K562 (cell line): ENCODE measurements around the gene WIPF2. TPM values are rescaled to one million over a fixed set of nuclear protein-coding genes. Genes with fewer than 3 reads are reported as not detected.
A peak's percentile ranks its signal among the peaks of the same experiment; 100 is the strongest.

Experiments
- ATAC-seq: fragments of 200-7000 bp; cut with Tn5 transposase; 3 replicates; pipeline ENCODE4 v1.9.1; 2020; ENCODE audit warnings: moderate library complexity
- BruUV-seq: library from RNA; stranded (reverse); fragments of 400-500 nt; replicated peaks from 2 replicates; lab custom pipeline; 2021; lab: Mats Ljungman, UMichigan
- CTCF ChIA-PET: fragments of 300-600 bp; formaldehyde crosslinking; extraction: SDS; loops from one replicate; lab custom pipeline; 2021; ENCODE audit warnings: low intra/inter-chr PET ratio; lab: Yijun Ruan, JAX
- POLR2A ChIA-PET: fragments of 300-600, 350-650 bp; sonication (Branson Sonifier 250); formaldehyde crosslinking; extraction: SDS; loops from one replicate; lab custom pipeline; 2021; ENCODE audit warnings: antibody characterized with exemption, inconsistent platforms; lab: Yijun Ruan, JAX
- DNase-seq, 4 experiments: peaks; one replicate each; pipeline versions ENCODE4 v3.0.0 to v3.0.0-alpha.2; 2011 to 2018; ENCODE audit warnings: low spot score in 3 of 4, mixed read lengths in 3 of 4; ENCODE audit errors: extremely low read depth in 1 of 4
- FAIRE-seq: peaks from 2 replicates; lab custom pipeline; 2011; peaks lifted over from hg19 to GRCh38; lab: Jason Lieb, UNC
- H2AFZ ChIP-seq: 2 replicates; pipeline ENCODE4 v1.6.0; 2011; ENCODE audit warnings: low read depth, low read length, control low read depth, inconsistent platforms
- H3K27ac ChIP-seq: fragments of 200-600 bp; 3 replicates; pipeline ENCODE4 v1.8.0; 2011; ENCODE audit warnings: low read depth, mild to moderate bottlenecking, control low read depth, inconsistent platforms, low read length, moderate library complexity, mixed read lengths; ENCODE audit errors: extremely low read depth
- H3K27me3 ChIP-seq, 2 experiments: fragments of 300-600 bp in 1 of 2; 2 replicates in 1 of 2; 3 replicates in 1 of 2; pipeline versions ENCODE4 v1.6.0 to v1.8.0; 2011; ENCODE audit warnings: inconsistent platforms in 2 of 2, low read length in 2 of 2, mild to moderate bottlenecking in 1 of 2, mixed read lengths in 1 of 2, moderate library complexity in 1 of 2; ENCODE audit not compliant: control insufficient read depth in 2 of 2, insufficient read depth in 2 of 2
- H3K36me3 ChIP-seq: fragments of 300-600 bp; 3 replicates; pipeline ENCODE4 v1.8.0; 2011; ENCODE audit warnings: mild to moderate bottlenecking, low read length, inconsistent platforms; ENCODE audit not compliant: control insufficient read depth, insufficient read depth
- H3K4me1 ChIP-seq, 2 experiments: fragments of 200-600 bp in 1 of 2; replicated peaks in 1 of 2; 2 replicates in 1 of 2; 3 replicates in 1 of 2; pipeline versions ENCODE4 v1.5.1 to v1.8.0; 2011; ENCODE audit warnings: inconsistent platforms in 2 of 2, low read length in 2 of 2, mild to moderate bottlenecking in 1 of 2, mixed read lengths in 1 of 2, moderate library complexity in 1 of 2; ENCODE audit not compliant: control insufficient read depth in 2 of 2, insufficient read depth in 2 of 2
- H3K4me2 ChIP-seq: 2 replicates; pipeline ENCODE4 v1.6.1; 2011; ENCODE audit warnings: low read length, control low read depth, inconsistent platforms, mixed read lengths; ENCODE audit not compliant: insufficient read depth
- H3K4me3 ChIP-seq: fragments of 200-600 bp; sonication (generic), shearing (Covaris generic); 2 replicates; pipeline ENCODE4 v1.5.1; 2016; ENCODE audit warnings: control low read depth, inconsistent platforms
- H3K79me2 ChIP-seq: fragments of 200-600 bp; 3 replicates; pipeline ENCODE4 v1.8.0; 2011; ENCODE audit warnings: low read length, inconsistent platforms; ENCODE audit not compliant: control insufficient read depth, insufficient read depth
- H3K9ac ChIP-seq, 2 experiments: 2 replicates each; pipeline versions ENCODE4 v1.6.0 to v1.6.1; 2011; ENCODE audit warnings: low read depth in 2 of 2, low read length in 2 of 2, control low read depth in 1 of 2, inconsistent platforms in 1 of 2, mild to moderate bottlenecking in 1 of 2, mixed read lengths in 1 of 2; ENCODE audit not compliant: insufficient read depth in 1 of 2
- H3K9me1 ChIP-seq: one replicate; pipeline ENCODE4 v1.6.0; 2011; ENCODE audit warnings: inconsistent platforms, mild to moderate bottlenecking, low read length, moderate library complexity; ENCODE audit not compliant: control insufficient read depth, insufficient read depth
- H3K9me3 ChIP-seq: replicated peaks from 2 replicates; pipeline ENCODE4 v1.5.1; 2011; ENCODE audit warnings: low read depth, low read length, inconsistent platforms; ENCODE audit not compliant: control insufficient read depth, insufficient read depth
- H4K20me1 ChIP-seq: replicated peaks from 2 replicates; pipeline ENCODE4 v1.6.1; 2011; ENCODE audit warnings: low read length, inconsistent platforms, mixed read lengths; ENCODE audit not compliant: control insufficient read depth, insufficient read depth
- IRF9 ChIP-seq: fragments of 450-650 bp; IDR thresholded peaks from 2 replicates; pipeline ENCODE4 v1.6.1; 2016; ENCODE audit warnings: missing biosample characterization, missing genetic modification characterization
- MEIS2 ChIP-seq: fragments of 450-650 bp; IDR thresholded peaks from 2 replicates; pipeline ENCODE4 v1.6.1; 2014; ENCODE audit warnings: mild to moderate bottlenecking; ENCODE audit not compliant: partially characterized antibody
- PBX2 ChIP-seq, 2 experiments: IDR thresholded peaks in 1 of 2; conservative IDR thresholded peaks in 1 of 2; 2 replicates each; pipeline ENCODE4 v1.6.1; 2016; ENCODE audit warnings: low read depth in 2 of 2, mild to moderate bottlenecking in 1 of 2, missing compliant biosample characterization in 1 of 2, missing genetic modification characterization in 1 of 2, moderate library complexity in 1 of 2
- PTTG1 ChIP-seq: fragments of 450-650 bp; IDR thresholded peaks from 2 replicates; pipeline ENCODE4 v1.6.1; 2016; ENCODE audit warnings: low read depth, mild to moderate bottlenecking, missing genetic modification characterization, missing compliant biosample characterization
- WGBS: fragments of 100-300 bp; shearing (Covaris generic); methylation state at CpG from one replicate; pipeline ENCODE4 v1.1.6; 2016; ENCODE audit warnings: low coverage, mixed read lengths; ENCODE audit not compliant: insufficient coverage; ENCODE audit errors: missing lambda C conversion rate; 5-methylcytosine and 5-hydroxymethylcytosine counted together
- in situ Hi-C: fragments of 300-500 bp; cut with MboI; formaldehyde crosslinking; loops from 4 replicates; pipeline ENCODE4 v1.15.0; 2018; ENCODE audit warnings: inconsistent platforms, mixed read lengths
- intact Hi-C: fragments of 100-400 bp; cut with micrococcal nuclease; formaldehyde crosslinking; loops from 2 replicates; pipeline ENCODE4 v1.14.2; 2022
- polyA plus RNA-seq, 8 experiments: library from polyadenylated mRNA; depleted of rRNA in 4 of 8; stranded (reverse) in 5 of 8; unstranded in 3 of 8; fragments of >200 nt; fragmentation: Nextera tagmentation in 2 of 8; fragmentation: Illumina TruSeq in 1 of 8; extraction: Ambion mirVana in 2 of 8; extraction: Trizol in 1 of 8; gene quantifications; 2 replicates each; pipeline versions ENCODE4 v1.2.1 to v1.2.3, GENCODE V29; 2011 to 2014; ENCODE audit warnings: inconsistent platforms in 1 of 8, missing spikeins in 1 of 8
- total RNA-seq, 7 experiments: library from RNA; depleted of rRNA in 6 of 7; stranded (reverse); fragments of >200 nt in 6 of 7; fragmentation: Illumina TruSeq in 2 of 7; extraction: Trizol in 2 of 7; gene quantifications; 2 replicates each; pipeline versions ENCODE4 v1.2.1 to v1.2.3, GENCODE V29; 2011 to 2021; ENCODE audit warnings: low replicate concordance in 1 of 7

Gene WIPF2
- total and polyA plus RNA-seq, 9 of the 15 experiments (the other 6 are each of a cell fraction or from before 2014, with no cell fraction given) = 3.6 to 15.0 (median 5.3) TPM

DNA sequence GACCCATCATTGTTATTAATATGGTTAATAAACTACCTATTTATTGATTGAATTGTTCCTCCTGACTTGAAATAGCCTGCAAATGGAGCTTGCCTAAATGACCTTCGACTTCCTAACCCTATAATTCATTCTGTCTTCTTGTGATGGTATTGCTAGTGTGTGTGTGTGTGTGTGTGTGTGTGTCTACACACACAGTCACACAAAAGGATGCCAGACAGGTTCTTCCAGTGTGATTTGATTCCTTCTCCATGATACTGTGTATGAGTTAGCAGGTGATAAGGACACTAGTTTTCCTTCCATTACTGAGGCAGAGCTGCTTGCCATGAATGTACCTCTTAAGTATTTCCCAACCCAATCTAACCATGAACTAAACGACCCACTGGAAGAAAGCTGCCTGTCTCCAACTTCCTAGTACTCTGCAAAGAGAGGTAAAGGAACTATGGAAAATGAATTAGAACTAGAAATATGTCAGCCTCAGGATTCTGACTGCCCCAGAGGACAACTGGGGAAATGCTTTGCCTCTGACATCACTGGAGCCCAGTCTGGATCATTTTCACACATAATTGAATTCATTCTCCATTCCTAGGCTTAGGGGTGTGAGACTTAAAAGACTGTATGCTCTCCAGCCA lies 65.1 kb downstream of the WIPF2 start:
- BruUV-seq = no TSS peak
- no peak overlapping the region for H3K4me3 ChIP-seq
- H3K36me3 ChIP-seq = peaks cover 27% of the 10 kb centered on the region
- no peak overlapping the region for H3K27ac ChIP-seq
- peaks cover 15% of the 10 kb centered on the region for H3K79me2 ChIP-seq
- H3K4me2 ChIP-seq = no peak overlapping the region
- DNase-seq (no peak), ATAC-seq (no peak), FAIRE-seq (no peak)
- H2AFZ ChIP-seq = no peak overlapping the region
- H4K20me1 ChIP-seq = no peaks in the 10 kb centered on the region
- TF ChIP-seq IRF9 (tag) (no peak), MEIS2 (peak; percentile 17), PTTG1 (tag) (no peak), PBX2 (CRISPR knock-in tag; IDR thresholded peaks at IDR 0.05; ENCODE audit: low read depth) (no peak), PBX2 (tag; conservative IDR thresholded peaks at IDR 0.05; ENCODE audit: low read depth) (0 out of 2 replicates have a peak, but pooled peaks have one; percentile 18)
- in situ Hi-C loops (loop anchor here (25.0 kb wide), 1 partner anchor 272 kb away; the partner anchor contains the start of gene CSF3), intact Hi-C loops (no loop called here)
- POLR2A ChIA-PET = interaction anchor here (0.6 to 1.3 kb wide), 3 partner anchors 10 to 272 kb away, joined by 3 to 4 read pairs (median 3); no protein-coding TSS in a partner anchor
- CTCF ChIA-PET = no interaction called here
- H3K9me1 ChIP-seq = no peaks in the 10 kb centered on the region
- H3K4me1 ChIP-seq = peaks cover 0 to 3% of the 10 kb centered on the region in 2 experiments; a peak in 1 of 5 replicates
- WGBS = 21% methylated on average over 2 of the region's 2 CpGs
- no peaks in the 10 kb centered on the region for H3K9me3 ChIP-seq
- H3K27me3 ChIP-seq = no peaks in the 10 kb centered on the region
- no peak overlapping the region for H3K9ac ChIP-seq
